ENCODE measurements around the gene TTC7B.
A peak's percentile ranks its signal among the peaks of the same experiment; 100 is the strongest.

Gene TTC7B

GRCh38 chr14:90505531-90505930 is 310.7 kb downstream of the TTC7B start:
- TF ChIP-seq RAD21 (IDR thresholded peaks at IDR 0.05; ENCODE audit: low read depth): no peak
- no peak for TF ChIP-seq TAF1 (IDR thresholded peaks at IDR 0.05; ENCODE audit: low read depth)
- TF ChIP-seq TCF12 (IDR thresholded peaks at IDR 0.05; ENCODE audit: low read depth): peak; percentile 73
- TF ChIP-seq, protein P1, sequence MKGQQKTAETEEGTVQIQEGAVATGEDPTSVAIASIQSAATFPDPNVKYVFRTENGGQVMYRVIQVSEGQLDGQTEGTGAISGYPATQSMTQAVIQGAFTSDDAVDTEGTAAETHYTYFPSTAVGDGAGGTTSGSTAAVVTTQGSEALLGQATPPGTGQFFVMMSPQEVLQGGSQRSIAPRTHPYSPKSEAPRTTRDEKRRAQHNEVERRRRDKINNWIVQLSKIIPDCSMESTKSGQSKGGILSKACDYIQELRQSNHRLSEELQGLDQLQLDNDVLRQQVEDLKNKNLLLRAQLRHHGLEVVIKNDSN (IDR thresholded peaks at IDR 0.05): no peak
- peak; percentile 47 for TF ChIP-seq CEBPB (IDR thresholded peaks at IDR 0.05)
- no peak; the same call in 1 of the 2 replicates for TF ChIP-seq MAX (IDR thresholded peaks at IDR 0.05)
- TF ChIP-seq CREB1 (IDR thresholded peaks at IDR 0.05; ENCODE audit: low read depth): no peak
- TF ChIP-seq, protein P2, sequence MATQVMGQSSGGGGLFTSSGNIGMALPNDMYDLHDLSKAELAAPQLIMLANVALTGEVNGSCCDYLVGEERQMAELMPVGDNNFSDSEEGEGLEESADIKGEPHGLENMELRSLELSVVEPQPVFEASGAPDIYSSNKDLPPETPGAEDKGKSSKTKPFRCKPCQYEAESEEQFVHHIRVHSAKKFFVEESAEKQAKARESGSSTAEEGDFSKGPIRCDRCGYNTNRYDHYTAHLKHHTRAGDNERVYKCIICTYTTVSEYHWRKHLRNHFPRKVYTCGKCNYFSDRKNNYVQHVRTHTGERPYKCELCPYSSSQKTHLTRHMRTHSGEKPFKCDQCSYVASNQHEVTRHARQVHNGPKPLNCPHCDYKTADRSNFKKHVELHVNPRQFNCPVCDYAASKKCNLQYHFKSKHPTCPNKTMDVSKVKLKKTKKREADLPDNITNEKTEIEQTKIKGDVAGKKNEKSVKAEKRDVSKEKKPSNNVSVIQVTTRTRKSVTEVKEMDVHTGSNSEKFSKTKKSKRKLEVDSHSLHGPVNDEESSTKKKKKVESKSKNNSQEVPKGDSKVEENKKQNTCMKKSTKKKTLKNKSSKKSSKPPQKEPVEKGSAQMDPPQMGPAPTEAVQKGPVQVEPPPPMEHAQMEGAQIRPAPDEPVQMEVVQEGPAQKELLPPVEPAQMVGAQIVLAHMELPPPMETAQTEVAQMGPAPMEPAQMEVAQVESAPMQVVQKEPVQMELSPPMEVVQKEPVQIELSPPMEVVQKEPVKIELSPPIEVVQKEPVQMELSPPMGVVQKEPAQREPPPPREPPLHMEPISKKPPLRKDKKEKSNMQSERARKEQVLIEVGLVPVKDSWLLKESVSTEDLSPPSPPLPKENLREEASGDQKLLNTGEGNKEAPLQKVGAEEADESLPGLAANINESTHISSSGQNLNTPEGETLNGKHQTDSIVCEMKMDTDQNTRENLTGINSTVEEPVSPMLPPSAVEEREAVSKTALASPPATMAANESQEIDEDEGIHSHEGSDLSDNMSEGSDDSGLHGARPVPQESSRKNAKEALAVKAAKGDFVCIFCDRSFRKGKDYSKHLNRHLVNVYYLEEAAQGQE (IDR thresholded peaks at IDR 0.05; ENCODE audit: low read depth): no peak
- TF ChIP-seq YY1 (IDR thresholded peaks at IDR 0.05; ENCODE audit: low read depth): no peak
- no peak for TF ChIP-seq EGR1 (IDR thresholded peaks at IDR 0.05)
- TF ChIP-seq ZBTB7A (IDR thresholded peaks at IDR 0.05; ENCODE audit: low read depth): no peak
- TF ChIP-seq FOXM1 (IDR thresholded peaks at IDR 0.05; ENCODE audit: borderline replicate concordance, low read depth): 0 out of 2 replicates have a peak, but pooled peaks have one; percentile 39
- peak; percentile 43 for TF ChIP-seq NFIC (IDR thresholded peaks at IDR 0.05)
- peak; percentile 34; the same call in 1 of the 2 replicates for TF ChIP-seq EP300 (IDR thresholded peaks at IDR 0.05; ENCODE audit: borderline replicate concordance)
- 0 out of 2 replicates have a peak, but pooled peaks have one; percentile 44 for TF ChIP-seq TEAD4 (IDR thresholded peaks at IDR 0.05)

DNA sequence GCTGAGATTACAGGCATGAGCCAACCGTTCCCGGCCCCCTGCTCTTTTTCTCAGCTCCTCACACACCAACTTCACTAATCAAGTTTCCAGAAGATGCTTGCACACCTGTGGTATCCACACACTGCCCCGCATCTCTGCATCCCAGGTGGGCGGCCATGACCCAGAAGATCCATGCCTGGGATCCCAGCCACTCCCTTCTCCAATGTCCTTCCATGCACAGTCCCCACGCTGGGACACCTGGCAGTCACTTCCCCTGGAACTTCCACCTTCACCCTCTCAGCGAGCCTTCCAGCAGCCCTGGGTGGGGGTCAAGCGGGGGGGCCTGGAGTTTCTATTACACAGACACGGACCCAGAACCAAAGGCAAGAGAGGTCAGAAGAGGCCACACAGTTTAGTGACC is 311.6 kb downstream of the TTC7B start:
- TF ChIP-seq NFIC (IDR thresholded peaks at IDR 0.05) (no peak), TCF12 (IDR thresholded peaks at IDR 0.05; ENCODE audit: low read depth) (no peak), CREB1 (IDR thresholded peaks at IDR 0.05; ENCODE audit: low read depth) (no peak), YY1 (IDR thresholded peaks at IDR 0.05; ENCODE audit: low read depth) (no peak), EP300 (IDR thresholded peaks at IDR 0.05; ENCODE audit: borderline replicate concordance) (no peak), ZBTB7A (IDR thresholded peaks at IDR 0.05; ENCODE audit: low read depth) (no peak), TEAD4 (IDR thresholded peaks at IDR 0.05) (no peak), CEBPB (IDR thresholded peaks at IDR 0.05) (no peak), TAF1 (IDR thresholded peaks at IDR 0.05; ENCODE audit: low read depth) (no peak), RAD21 (IDR thresholded peaks at IDR 0.05; ENCODE audit: low read depth) (no peak), MAX (IDR thresholded peaks at IDR 0.05) (no peak), FOXM1 (IDR thresholded peaks at IDR 0.05; ENCODE audit: borderline replicate concordance, low read depth) (no peak), EGR1 (IDR thresholded peaks at IDR 0.05) (no peak)
- TF ChIP-seq, protein P1 (IDR thresholded peaks at IDR 0.05): no peak
- TF ChIP-seq, protein P2 (IDR thresholded peaks at IDR 0.05; ENCODE audit: low read depth): no peak

- TF ChIP-seq TCF12 (IDR thresholded peaks at IDR 0.05; ENCODE audit: low read depth) (no peak), NFIC (IDR thresholded peaks at IDR 0.05) (peak; percentile 88), EP300 (IDR thresholded peaks at IDR 0.05; ENCODE audit: borderline replicate concordance) (peak; percentile 26; the same call in 1 of the 2 replicates)
These were observed 312.6 kb downstream of the TTC7B start for GRCh38 chr14:90503582-90503981.

DNA sequence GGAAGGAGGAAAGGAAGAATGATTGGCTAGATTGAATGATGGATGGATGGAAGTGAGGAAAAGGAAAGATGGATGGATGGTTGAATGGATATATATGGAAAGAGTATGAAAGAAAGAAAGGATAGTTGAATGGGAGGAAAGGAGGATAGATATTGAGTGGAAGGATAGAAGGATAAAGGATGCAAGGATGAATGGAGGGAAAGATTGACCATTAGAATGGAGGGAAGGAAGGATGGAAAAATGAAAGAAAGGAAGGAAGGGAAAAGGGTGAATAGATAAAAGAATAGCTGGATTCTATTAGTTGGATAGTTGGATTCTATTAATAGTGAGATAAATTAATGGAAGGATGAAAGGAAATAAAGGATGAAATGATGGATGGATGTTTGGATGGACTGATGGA is 313.5 kb downstream of the TTC7B start:
- TF ChIP-seq ZBTB7A (IDR thresholded peaks at IDR 0.05; ENCODE audit: low read depth) (no peak), YY1 (IDR thresholded peaks at IDR 0.05; ENCODE audit: low read depth) (no peak), CREB1 (IDR thresholded peaks at IDR 0.05; ENCODE audit: low read depth) (no peak), MAX (IDR thresholded peaks at IDR 0.05) (no peak), TEAD4 (IDR thresholded peaks at IDR 0.05) (no peak), NFIC (IDR thresholded peaks at IDR 0.05) (no peak), TCF12 (IDR thresholded peaks at IDR 0.05; ENCODE audit: low read depth) (no peak), TAF1 (IDR thresholded peaks at IDR 0.05; ENCODE audit: low read depth) (no peak), FOXM1 (IDR thresholded peaks at IDR 0.05; ENCODE audit: borderline replicate concordance, low read depth) (no peak), RAD21 (IDR thresholded peaks at IDR 0.05; ENCODE audit: low read depth) (no peak)
- TF ChIP-seq, protein P2 (IDR thresholded peaks at IDR 0.05; ENCODE audit: low read depth): no peak
- TF ChIP-seq, protein P1 (IDR thresholded peaks at IDR 0.05): no peak
